HEK293T (cell line): ENCODE results near the gene WDR93.

Experiments
- ARNT ChIP-seq: fragments of 450-650 bp; IDR thresholded peaks from 2 replicates; pipeline ENCODE4 v1.6.1; 2017; ENCODE audit warnings: mild to moderate bottlenecking
- BHLHE40 ChIP-seq: fragments of 450-650 bp; IDR thresholded peaks from 2 replicates; pipeline ENCODE4 v1.6.1; 2016; ENCODE audit warnings: mild to moderate bottlenecking, moderate library complexity, borderline replicate concordance
- ELF4 ChIP-seq: fragments of 450-650 bp; IDR thresholded peaks from 2 replicates; pipeline ENCODE4 v1.6.1; 2017; ENCODE audit warnings: antibody characterized with exemption
- FOXA1 ChIP-seq: fragments of 450-650 bp; IDR thresholded peaks from 2 replicates; pipeline ENCODE4 v1.6.1; 2016; ENCODE audit warnings: mild to moderate bottlenecking
- FOXK2 ChIP-seq: fragments of 450-650 bp; IDR thresholded peaks from 2 replicates; pipeline ENCODE4 v1.6.1; 2016; ENCODE audit warnings: mild to moderate bottlenecking
- FOXM1 ChIP-seq: fragments of 450-650 bp; IDR thresholded peaks from 2 replicates; pipeline ENCODE4 v1.6.1; 2017; ENCODE audit warnings: mild to moderate bottlenecking, borderline replicate concordance
- HDGF ChIP-seq: fragments of 450-650 bp; IDR thresholded peaks from 2 replicates; pipeline ENCODE4 v1.6.1; 2017; ENCODE audit warnings: antibody characterized with exemption, borderline replicate concordance
- L3MBTL2 ChIP-seq: fragments of 450-650 bp; conservative IDR thresholded peaks from 2 replicates; pipeline ENCODE4 v1.6.1; 2016; ENCODE audit warnings: mild to moderate bottlenecking
- SP1 ChIP-seq: fragments of 450-650 bp; IDR thresholded peaks from 2 replicates; pipeline ENCODE4 v1.6.1; 2017
- SUZ12 ChIP-seq: fragments of 450-650 bp; IDR thresholded peaks from 2 replicates; pipeline ENCODE4 v1.6.1; 2016; ENCODE audit warnings: mild to moderate bottlenecking
- TARDBP ChIP-seq: fragments of 450-650 bp; IDR thresholded peaks from 2 replicates; pipeline ENCODE4 v1.6.1; 2016
- ZNF384 ChIP-seq: fragments of 450-650 bp; IDR thresholded peaks from 2 replicates; pipeline ENCODE4 v1.6.1; 2016
- TF ChIP-seq, protein P1 (sequence below): fragments of 450-650 bp; IDR thresholded peaks from 2 replicates; pipeline ENCODE4 v1.6.1; 2016

DNA sequence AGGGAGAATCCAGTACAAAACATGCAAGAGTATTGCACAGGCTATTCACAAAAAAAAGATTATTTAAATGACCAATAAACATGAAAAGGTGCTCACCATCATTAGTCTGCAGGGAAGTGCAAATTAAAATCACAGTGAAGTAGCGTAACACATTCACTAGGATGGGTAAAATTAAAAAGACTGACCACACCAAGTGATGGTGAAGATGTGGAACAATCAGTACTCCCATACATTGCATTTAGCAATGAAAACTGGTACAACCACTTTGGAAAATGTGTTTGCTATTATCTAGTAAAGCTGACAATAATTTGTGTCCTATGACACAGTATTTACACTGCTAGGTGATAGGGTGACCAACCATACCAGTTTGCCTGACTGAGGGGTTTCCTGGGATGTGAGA lies 34.0 kb downstream of the WDR93 start:
- TF ChIP-seq FOXK2 (no peak), ELF4 (no peak), SP1 (no peak), SUZ12 (no peak), FOXM1 (no peak), BHLHE40 (no peak), ARNT (no peak), HDGF (no peak), ZNF384 (no peak), FOXA1 (no peak), TARDBP (no peak), L3MBTL2 (no peak)
- TF ChIP-seq, protein P1, sequence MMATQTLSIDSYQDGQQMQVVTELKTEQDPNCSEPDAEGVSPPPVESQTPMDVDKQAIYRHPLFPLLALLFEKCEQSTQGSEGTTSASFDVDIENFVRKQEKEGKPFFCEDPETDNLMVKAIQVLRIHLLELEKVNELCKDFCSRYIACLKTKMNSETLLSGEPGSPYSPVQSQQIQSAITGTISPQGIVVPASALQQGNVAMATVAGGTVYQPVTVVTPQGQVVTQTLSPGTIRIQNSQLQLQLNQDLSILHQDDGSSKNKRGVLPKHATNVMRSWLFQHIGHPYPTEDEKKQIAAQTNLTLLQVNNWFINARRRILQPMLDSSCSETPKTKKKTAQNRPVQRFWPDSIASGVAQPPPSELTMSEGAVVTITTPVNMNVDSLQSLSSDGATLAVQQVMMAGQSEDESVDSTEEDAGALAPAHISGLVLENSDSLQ, result no peak
